VCaP (cell line): ENCODE data around the gene KLHL17.

Experiments used
- H3K27ac ChIP-seq: fragments of 450-650 bp; 2 replicates; pipeline ENCODE4 v1.5.1; 2017
- TF ChIP-seq, protein P1 (sequence below): fragments of 450-650 bp; conservative IDR thresholded peaks from 2 replicates; pipeline ENCODE4 v1.5.1; 2017; ENCODE audit warnings: mild to moderate bottlenecking, moderate library complexity

The KLHL17 gene

DNA sequence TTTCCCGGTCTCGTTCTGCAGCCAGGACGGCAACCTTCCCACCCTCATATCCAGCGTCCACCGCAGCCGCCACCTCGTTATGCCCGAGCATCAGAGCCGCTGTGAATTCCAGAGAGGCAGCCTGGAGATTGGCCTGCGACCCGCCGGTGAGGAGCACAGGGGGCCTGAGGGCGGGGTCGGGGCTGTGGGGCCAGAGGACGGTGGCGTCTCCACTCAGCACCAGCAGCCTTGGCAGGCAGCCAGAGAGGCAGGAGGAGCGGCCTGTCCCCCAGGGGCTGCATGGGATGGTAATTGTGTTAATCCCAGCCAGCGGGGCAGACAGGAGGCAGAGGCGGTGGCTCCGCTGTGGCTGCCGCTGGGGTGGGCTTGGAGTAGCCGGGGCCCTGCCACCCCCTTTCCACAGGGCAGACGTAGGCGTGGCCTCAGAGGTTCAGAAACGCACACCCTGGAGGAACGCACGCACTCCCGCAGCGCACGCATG is 24.6 kb upstream of the KLHL17 start:
- TF ChIP-seq, protein P1, sequence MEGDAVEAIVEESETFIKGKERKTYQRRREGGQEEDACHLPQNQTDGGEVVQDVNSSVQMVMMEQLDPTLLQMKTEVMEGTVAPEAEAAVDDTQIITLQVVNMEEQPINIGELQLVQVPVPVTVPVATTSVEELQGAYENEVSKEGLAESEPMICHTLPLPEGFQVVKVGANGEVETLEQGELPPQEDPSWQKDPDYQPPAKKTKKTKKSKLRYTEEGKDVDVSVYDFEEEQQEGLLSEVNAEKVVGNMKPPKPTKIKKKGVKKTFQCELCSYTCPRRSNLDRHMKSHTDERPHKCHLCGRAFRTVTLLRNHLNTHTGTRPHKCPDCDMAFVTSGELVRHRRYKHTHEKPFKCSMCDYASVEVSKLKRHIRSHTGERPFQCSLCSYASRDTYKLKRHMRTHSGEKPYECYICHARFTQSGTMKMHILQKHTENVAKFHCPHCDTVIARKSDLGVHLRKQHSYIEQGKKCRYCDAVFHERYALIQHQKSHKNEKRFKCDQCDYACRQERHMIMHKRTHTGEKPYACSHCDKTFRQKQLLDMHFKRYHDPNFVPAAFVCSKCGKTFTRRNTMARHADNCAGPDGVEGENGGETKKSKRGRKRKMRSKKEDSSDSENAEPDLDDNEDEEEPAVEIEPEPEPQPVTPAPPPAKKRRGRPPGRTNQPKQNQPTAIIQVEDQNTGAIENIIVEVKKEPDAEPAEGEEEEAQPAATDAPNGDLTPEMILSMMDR, result no peak
- peak overlapping the region; percentile 3; the same call in 1 of the 2 replicates for H3K27ac ChIP-seq

DNA sequence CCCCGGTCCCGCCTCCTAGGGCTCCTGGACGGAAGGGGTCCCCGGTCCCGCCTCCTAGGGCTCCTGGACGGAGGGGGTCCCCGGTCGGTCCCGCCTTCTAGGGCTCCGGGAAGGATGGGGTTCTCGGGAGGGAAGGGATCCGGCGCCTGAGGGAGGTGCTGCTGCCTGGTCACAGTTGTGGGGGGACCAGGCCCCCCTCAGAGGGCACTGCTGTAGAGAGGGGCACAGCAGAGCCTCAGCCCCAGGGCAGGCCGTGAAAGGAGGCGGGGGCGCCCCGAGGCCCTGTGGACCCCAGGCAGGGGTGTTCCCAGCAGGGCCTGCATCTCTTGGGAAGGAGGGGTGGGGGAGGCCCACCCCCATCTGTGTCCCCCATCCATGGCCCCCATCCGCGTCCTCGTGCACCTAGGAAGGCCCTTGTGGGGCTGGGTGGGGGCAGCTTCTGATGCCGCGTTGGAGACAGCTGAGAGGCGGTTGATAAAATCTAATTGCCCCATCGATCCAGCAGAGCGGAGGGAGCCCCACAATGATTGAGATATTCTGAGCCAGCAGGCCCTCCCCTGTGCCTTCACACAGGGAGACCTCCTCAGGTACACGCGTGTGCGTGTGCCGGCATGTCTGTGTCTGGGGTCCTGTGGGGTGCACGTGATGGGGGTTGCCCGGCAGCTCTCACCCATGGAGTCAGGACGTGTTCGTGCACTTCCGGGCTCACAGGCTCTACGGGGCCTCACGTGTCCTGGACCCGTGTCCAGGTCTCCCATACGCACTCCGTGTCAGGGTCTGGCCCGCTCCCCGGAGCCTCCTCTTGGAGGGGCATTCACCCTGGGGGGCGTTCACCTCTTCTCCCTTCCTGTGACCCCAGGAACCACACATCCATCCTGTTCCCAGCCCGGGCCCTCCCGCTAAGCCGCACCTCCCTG is 23.8 kb upstream of the KLHL17 start:
- peak overlapping the region; percentile 91; the same call in 1 of the 2 replicates for H3K27ac ChIP-seq
- TF ChIP-seq, protein P1, result no peak

DNA sequence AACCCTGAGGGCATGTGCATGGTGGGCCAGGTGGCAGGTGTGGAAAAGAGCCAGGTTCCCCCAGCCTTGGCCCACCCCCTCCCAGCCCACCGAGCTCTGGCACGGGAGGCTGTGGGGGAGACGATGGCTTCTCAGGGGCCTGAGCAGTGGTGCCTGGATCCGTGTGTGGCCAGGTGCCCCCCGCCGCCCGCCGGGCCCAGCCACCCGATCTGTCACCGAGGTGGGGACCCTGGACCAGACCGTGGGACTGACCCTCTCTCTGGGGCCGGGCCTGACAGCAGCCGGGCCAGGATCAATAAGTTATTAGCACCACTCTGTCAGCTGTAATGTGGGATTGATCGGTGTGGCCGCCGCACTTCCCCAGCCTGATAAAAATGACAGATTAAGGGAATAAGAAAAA is 22.9 kb upstream of the KLHL17 start:
- peak overlapping the region; percentile 91 for H3K27ac ChIP-seq
- TF ChIP-seq, protein P1, result no peak

DNA sequence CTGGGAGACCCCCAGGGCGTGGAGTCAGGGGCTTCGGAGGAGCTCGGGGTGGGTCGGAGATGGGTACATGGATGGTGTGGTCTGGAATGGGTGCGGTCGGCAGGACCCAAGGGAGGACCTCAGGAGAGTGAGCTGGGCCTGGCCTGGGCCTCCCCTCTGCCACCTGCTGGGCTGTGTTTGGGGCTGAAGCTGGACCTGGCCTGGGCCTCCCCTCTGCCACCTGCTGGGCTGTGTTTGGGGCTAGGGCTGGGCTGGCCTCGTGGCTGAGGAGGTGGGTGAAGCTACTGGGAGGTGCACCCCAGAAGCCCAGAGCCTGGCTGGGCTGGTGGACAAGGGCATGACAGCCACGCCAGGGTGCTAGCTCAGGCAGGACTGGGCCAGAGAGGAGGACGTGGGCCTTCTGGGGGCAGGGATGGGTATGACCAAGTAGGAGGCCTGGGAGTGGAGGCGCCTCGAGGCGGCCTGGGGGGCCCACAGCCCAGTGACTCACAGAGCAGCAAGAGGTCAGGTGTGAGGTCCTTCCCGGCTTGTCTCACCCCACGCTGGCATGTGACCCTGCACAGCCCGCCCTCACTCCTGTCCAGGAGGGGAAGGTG is 22.2 kb upstream of the KLHL17 start:
- TF ChIP-seq, protein P1, result peak; percentile 86
- peak overlapping the region; percentile 91 for H3K27ac ChIP-seq

DNA sequence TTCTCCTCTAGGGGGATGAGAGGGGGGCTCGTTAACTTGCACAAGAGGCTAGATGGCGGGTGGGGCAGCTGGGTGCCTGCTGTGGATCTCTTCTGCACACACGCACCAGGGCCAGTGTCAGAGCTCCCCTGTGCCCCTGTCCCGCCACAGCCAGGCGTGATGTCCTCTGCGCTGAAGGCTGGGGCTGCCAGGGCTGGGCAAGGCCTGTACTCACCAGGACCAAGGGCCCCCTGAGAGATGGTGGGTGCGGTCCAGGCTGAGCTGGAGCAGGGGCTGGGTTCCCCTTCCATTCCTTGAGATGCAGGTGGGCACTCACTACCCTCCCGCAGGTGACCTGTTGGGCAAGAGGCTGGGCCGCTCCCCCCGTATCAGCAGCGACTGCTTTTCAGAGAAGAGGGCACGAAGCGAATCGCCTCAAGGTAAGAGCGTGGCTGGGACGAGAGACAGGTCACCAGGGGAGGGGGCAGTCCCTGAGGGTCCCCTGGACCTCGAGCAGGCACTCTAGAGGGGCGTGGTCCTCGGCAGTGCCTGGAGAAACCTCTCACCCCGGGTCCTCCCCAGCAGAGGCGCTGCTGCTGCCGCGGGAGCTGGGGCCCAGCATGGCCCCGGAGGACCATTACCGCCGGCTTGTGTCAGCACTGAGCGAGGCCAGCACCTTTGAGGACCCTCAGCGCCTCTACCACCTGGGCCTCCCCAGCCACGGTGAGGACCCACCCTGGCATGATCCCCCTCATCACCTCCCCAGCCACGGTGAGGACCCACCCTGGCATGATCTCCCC is 21.5 kb upstream of the KLHL17 start:
- H3K27ac ChIP-seq, result peak overlapping the region; percentile 91
- TF ChIP-seq, protein P1, result no peak

DNA sequence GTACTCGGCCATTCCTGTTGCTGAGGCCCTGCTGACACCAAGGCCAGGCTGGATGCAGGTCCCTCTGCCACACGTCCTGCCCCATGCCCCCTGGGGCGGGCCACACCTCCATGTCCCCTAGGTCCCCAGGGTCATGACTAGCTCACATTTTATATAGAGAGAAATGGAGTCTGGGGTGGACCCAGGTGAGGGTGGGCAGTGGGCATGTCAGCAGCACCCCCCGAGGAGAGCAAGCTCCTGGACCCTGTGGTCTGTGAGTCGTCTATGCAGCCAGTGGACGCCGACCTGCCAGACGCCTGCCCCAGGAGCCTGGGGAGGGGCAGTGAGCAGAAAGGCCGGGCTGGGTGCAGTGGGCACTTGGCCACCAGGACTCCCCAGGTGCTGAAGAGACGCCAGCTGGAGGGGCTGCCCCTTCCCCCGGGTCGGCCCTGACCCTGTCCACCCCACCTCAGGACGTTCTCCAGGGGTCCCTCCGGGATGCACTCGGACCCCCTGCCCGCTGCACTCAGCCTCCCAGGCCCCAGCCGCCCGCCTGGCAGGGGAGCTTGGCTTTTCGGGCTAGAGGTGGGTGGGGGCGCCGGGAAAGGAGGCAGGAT is 20.8 kb upstream of the KLHL17 start:
- TF ChIP-seq, protein P1, result no peak
- H3K27ac ChIP-seq, result peak overlapping the region; percentile 91
